HPDE6-E6E7 (cell line): ENCODE data around the gene DROSHA.

Source experiments
- DNase-seq: peaks from one replicate; pipeline ENCODE4 v3.0.0; 2011; ENCODE audit warnings: missing footprints; ENCODE audit errors: extremely low spot score

Gene DROSHA

DNA sequence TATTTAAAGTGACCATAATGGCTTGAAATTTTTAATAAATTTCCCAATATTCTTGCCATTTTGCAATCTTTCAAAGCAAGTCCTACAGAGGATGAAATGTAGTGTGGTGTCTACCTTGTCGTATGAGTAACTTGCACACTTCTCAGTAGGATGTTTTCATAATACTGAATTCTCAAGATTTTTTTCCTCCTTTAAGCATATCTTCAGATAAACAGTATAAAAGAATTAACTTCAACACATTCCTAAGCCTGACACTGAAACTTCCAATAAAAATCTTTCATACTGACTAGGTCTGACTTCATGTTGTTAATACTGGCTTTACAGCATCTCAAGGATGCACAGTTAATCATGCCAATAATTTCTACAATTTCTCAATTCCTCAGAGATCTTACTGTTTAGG lies 62.0 kb downstream of the DROSHA start:
- DNase-seq, result no peak

DNA sequence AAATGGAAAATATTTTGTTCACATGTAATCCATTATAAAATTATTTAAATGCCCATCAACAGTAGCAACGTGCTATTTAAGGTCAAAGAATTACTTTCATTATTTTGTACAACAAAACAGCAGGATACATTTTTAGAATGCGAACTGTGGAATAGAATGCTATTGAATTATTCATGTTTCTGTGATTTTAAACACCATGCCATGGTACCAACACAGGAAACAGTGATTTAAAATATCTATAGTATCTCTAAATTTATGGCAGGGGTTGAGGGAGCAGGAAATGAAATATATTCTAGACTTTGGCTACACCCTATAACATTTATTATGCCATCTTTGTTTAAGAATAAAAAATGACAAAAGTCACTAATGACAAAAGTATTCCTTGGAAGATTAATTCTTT lies 62.4 kb downstream of the DROSHA start:
- no peak for DNase-seq

GRCh38 chr5:31465291-31465690 lies 66.6 kb downstream of the DROSHA start:
- no peak for DNase-seq

DNA sequence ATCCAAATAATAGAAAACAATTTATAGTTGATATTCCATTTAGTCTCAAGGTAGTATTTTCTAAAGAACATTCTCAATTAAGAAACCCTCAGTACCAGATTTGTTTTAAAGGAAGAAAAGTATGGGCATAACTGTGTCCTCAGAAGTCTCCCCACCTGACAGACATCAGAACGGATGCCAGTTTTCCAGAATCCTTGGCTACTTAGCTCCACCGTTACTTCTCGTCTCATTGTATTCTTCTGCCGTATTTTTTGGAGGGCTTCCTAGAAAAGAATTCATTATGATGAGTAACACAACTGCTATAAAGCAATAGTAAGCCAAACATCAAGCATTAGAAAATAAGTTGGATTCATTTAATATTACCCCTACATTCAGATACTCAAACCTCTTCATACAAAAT lies 67.8 kb downstream of the DROSHA start:
- no peak for DNase-seq

DNA sequence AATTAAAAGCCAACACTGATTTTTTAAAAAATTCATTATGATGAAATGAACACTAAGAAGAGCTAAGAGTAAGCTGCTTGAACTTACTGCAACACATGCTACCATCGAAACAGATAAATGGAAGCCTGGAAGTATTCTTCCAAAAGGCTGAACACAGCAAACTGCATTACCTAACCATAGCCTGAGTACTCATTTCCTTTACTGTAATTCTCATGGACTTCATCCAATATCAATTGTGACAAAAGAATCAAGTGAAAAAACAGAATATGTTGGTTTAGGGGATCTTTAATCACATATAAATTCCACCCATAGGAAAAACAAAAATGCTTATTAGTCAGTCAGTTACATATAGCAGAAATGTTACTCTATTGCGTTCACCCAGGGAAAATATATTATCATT lies 68.5 kb downstream of the DROSHA start:
- no peak for DNase-seq

DNA sequence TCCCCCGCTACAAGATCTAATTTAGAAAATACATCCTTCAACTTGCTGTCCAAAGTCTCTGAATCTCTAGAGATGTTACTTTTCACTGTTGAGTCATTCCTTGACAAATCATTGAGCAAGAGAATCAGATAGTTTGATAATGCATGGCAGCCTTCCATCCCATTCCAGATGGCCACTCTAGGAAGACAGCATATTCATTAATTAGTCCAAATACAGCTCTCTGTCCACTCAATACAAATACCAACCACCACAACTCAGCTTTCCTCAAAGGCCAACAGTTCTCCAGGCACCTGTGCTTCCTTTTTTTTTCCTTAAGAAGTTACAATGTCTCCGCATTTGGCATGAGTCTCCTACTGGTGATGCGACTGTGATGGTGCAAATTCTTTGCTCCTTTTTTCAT lies 72.3 kb downstream of the DROSHA start:
- no peak for DNase-seq

DNA sequence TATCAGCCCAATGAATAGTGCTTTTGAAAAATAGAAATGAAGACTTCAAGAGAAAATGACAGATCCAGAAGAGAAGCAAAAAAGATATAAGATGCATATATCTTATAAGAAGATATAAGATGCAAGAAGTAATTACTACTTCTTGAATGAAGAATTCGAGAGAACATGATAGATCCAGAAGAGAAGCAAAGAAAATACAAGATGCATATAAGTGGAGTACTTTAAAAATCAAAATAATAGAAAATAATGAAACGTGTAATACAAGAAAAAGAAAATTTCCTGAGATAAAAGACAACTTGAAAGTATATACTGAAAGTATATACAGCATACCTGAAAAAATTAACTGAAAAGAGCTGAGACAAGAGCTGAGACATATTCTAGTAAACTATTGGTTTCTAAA lies 76.7 kb downstream of the DROSHA start:
- no peak for DNase-seq

GRCh38 chr5:31453522-31453921 lies 78.4 kb downstream of the DROSHA start:
- no peak for DNase-seq

DNA sequence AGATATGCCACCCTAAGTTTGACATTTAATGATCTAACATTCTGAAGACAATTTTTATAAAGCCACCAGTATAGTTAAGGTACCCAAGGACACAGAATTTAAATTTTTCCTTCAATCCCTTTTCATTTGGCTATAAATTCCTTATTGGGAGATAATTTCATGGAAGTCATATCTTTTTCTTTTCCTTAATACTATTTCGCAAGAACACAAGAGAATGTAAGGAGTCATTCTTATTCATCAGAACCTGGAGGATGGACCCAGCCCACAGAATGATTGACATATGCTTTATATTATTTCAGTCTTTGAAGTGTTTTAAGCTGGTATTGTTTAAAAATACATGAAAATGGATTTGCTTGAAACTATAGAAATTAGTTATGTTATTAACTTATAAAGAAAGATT lies 79.6 kb downstream of the DROSHA start:
- DNase-seq, result no peak

DNA sequence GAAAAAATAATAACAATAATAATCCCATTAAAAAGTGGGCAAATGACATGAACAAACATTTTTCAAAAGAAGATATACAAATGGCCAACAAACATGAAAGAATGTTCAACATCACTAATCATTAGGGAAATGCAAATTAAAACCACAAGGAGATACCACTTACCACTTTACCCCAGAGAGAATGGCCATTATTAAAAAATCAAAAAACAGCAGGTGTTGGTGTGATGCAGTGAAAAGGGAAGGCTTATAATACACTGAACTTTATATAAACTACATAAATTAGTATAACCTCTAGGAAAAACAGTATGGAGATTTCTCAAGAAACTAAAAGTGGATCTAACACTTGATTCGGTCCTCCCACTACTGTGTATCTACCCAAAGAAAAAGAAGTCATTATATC lies 81.9 kb downstream of the DROSHA start:
- DNase-seq, result no peak

GRCh38 chr5:31449174-31449573 lies 82.7 kb downstream of the DROSHA start:
- no peak for DNase-seq

DNA sequence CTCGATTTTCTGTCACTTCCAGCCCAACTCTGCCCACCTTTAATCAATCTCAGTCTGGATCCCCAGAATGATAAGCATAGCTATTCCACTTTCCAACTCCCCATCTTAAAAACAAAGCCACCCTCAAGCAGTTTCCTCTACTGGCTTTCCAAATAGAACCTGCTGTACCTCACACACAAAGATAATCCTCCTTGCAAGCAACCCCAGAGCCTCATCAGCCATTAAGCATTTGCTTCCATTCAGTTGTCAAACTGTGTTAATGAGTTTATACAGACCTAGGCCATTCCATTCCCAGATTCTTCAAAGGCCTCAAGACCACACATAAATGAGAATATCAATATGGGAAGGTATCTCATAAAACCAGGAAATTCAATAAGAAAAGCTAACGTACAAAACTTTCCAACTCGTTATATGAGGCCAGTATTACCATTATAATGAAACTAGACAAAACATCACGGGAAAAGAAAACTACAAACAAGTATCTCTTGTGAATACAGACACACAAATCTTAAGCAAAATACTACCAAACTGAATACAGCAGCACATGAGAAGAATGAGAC lies 86.8 kb downstream of the DROSHA start:
- no peak for DNase-seq

- no peak for DNase-seq
Measured at GRCh38 chr5:31443572-31443971, 88.3 kb downstream of the DROSHA start.

- DNase-seq, result no peak
Measured at GRCh38 chr5:31442058-31442745, 89.7 kb downstream of the DROSHA start.

DNA sequence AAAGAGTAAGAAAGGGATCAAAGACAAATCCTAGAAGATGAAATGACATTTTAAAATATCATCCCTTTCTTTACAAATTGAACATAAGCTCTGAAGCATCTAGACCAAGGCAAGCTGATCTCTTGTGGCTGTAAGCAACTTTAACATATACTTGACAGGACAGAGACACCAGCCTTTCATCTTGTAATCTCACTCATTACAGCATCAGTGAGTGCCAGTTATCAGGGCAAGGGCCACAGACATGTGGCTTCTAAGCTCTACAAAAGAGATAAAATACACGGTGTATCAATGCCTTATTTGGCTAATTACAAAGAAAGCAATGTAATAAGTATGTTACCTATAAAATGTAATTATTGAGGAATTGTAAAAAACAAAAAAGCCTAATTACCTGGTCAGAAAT lies 95.0 kb downstream of the DROSHA start:
- DNase-seq, result no peak

- no peak for DNase-seq
Measured at GRCh38 chr5:31435730-31436129, 96.2 kb downstream of the DROSHA start.

- no peak for DNase-seq
Measured at GRCh38 chr5:31434898-31435297, 97.0 kb downstream of the DROSHA start.

DNA sequence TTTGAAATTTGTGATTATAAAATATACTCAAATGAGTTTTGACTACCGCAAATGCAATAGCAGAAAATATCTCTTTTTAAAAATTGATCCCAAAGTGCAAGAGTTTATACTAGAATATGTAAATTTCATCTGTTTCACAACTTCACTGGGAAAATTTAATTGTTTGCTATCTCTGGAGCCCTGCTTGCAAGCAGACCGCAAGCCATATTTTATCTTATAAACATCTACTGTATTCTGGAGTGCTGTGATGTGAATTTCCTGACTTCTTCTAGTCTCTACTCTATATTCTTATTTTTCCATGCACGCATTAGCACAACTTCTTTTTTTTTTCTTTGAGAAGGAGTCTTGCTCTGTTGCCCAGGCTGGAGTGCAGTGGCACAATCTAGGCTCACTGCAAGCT lies 98.7 kb downstream of the DROSHA start:
- no peak for DNase-seq

DNA sequence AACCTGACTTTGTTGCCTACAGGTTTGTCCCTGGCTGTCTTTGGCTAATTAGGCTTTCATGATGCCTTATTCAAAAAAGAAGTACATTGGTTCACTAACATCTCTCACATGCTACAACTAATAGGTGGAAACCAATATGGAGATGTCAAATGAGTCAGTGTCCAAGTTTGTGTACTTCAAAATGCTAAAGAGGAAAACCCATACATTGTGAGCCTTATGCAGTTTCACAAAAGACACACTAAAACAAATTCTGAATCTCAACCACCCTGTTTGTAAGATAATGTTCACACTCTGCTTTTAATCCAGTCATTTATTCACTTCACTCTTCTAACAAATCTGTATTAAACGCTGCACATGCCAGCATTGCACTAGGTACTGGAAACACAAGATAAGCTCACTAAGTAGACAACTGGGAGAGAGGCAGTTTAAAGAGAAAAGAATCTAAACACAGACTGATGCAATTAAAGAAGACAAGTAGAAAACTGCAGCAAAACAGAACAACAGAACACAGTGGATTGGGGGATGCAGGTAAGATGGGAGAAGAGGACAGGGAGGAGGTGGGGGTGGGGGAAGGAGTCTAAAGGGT lies 104.1 kb downstream of the DROSHA start:
- no peak for DNase-seq

DNA sequence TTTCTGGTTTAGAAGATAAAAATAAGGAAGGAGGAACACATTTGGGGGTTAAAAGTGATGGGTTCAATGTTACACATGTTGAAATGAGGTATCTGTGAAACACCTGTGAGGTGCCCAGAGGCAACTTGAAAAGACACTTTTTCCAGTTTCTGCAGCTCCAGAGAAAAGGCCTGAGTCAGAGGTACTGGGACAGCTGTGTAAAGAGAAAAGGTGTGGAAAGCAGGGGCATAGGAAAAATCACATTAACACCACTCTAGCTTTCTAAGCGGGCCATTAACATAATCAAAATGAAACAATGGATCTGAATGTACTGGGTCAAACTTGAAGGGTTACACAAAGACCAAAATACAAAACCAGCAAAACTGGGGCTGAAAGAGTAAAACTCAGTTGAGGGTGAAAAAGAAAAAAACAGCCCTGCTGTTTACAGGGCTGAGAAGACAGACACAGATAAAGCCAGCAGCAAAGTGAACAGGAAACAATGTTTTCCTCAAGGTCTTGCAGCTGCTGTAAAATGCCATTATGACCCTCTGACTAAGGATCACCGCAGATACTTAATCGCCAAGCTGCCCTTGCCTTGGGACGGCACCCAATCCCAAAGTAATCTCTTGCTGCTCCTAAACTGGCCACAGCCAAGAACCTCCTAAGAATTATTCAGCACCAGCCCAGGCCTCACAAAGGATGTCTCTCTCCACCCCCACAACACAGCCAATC lies 104.7 kb downstream of the DROSHA start:
- no peak for DNase-seq

GRCh38 chr5:31421806-31422586 lies 109.9 kb downstream of the DROSHA start:
- no peak for DNase-seq

GRCh38 chr5:31417512-31417911 lies 114.4 kb downstream of the DROSHA start:
- DNase-seq, result no peak
